CD4-positive, alpha-beta T cell treated with Interleukin-4 for 1 hour (primary cell): ENCODE data around the gene CDC26.
"Not testable (repeated sequence)": the region's sequence is repeated elsewhere in the genome, so short reads cannot be mapped to it uniquely, and the experiment has no call there.

Source experiments
- DNase-seq, 2 donors: peaks; one replicate each; pipeline ENCODE4 v3.0.0-alpha.2; 2020 to 2022

Gene CDC26

GRCh38 chr9:113275157-113276131 lies at the start of gene CDC26, which contains the start of gene PRPF4:
Gene CDC26, minus strand, starts transcription at chr9:113275572. Its CDS starts 3,065 bp downstream, at chr9:113272507.
Gene PRPF4, plus strand, starts transcription at chr9:113275658. Its CDS starts 86 bp downstream, at chr9:113275744.
- peak; percentile 96 for DNase-seq

GRCh38 chr9:113322671-113323070 lies 47.3 kb upstream of the CDC26 start:
- DNase-seq = no peak

GRCh38 chr9:113320051-113320450 lies 44.7 kb upstream of the CDC26 start:
- no peak for DNase-seq

GRCh38 chr9:113319054-113319453 lies 43.7 kb upstream of the CDC26 start:
- DNase-seq = no peak

- no peak for DNase-seq
Observed at GRCh38 chr9:113317777-113318176, 42.4 kb upstream of the CDC26 start.

GRCh38 chr9:113316030-113316429 lies 40.7 kb upstream of the CDC26 start:
- no peak for DNase-seq

- DNase-seq = no peak
Observed at GRCh38 chr9:113315231-113315630, 39.9 kb upstream of the CDC26 start.

- DNase-seq = no peak
Observed at GRCh38 chr9:113313261-113313660, 37.9 kb upstream of the CDC26 start.

- DNase-seq = no peak
Observed at GRCh38 chr9:113311961-113312360, 36.6 kb upstream of the CDC26 start.

GRCh38 chr9:113310538-113310937 lies 35.2 kb upstream of the CDC26 start:
- DNase-seq = no peak

GRCh38 chr9:113309204-113309813 lies 33.9 kb upstream of the CDC26 start:
- DNase-seq = peak; percentile 36 to 54

- DNase-seq = no peak
Observed at GRCh38 chr9:113307396-113307975, 32.1 kb upstream of the CDC26 start.

GRCh38 chr9:113306566-113306965 lies 31.2 kb upstream of the CDC26 start:
- DNase-seq = no peak

- no peak for DNase-seq
Observed at GRCh38 chr9:113302792-113303418, 27.5 kb upstream of the CDC26 start, which contains the start of gene RNF183. Gene RNF183, minus strand, starts transcription at chr9:113303376. Its CDS starts 5,192 bp downstream, at chr9:113298184.

- DNase-seq = no peak
Observed at GRCh38 chr9:113301548-113301947, 26.2 kb upstream of the CDC26 start.

GRCh38 chr9:113299800-113300292 lies 24.5 kb upstream of the CDC26 start:
- DNase-seq = peak in 1 of 2 donors; percentile 17

GRCh38 chr9:113298924-113299770 lies 23.8 kb upstream of the CDC26 start:
- no peak for DNase-seq

GRCh38 chr9:113298311-113298710 lies 22.9 kb upstream of the CDC26 start:
- no peak for DNase-seq

- no peak for DNase-seq
Observed at GRCh38 chr9:113296796-113297558, 21.6 kb upstream of the CDC26 start.

GRCh38 chr9:113296247-113296646 lies 20.9 kb upstream of the CDC26 start:
- not testable (repeated sequence) for DNase-seq
